HEK293 (cell line): ENCODE results near the gene PIGR.

Source experiments
- ZBTB7A ChIP-seq: fragments of 450-650 bp; formaldehyde crosslinking; IDR thresholded peaks from 2 replicates; pipeline ENCODE4 v1.5.1; 2016; ENCODE audit warnings: low read depth, missing biosample characterization, missing genetic modification characterization
- ZNF513 ChIP-seq: fragments of 450-650 bp; IDR thresholded peaks from 2 replicates; pipeline ENCODE4 v1.5.1; 2018; ENCODE audit warnings: missing biosample characterization, missing genetic modification characterization
- ZNF660 ChIP-seq: fragments of 450-650 bp; IDR thresholded peaks from 2 replicates; pipeline ENCODE4 v1.5.1; 2018; ENCODE audit warnings: missing biosample characterization, mild to moderate bottlenecking, missing genetic modification characterization
- TF ChIP-seq, protein P1 (sequence below): fragments of 450-650 bp; formaldehyde crosslinking; IDR thresholded peaks from 2 replicates; pipeline ENCODE4 v1.5.1; 2016; ENCODE audit warnings: missing biosample characterization, missing genetic modification characterization

- TF ChIP-seq, protein P1, sequence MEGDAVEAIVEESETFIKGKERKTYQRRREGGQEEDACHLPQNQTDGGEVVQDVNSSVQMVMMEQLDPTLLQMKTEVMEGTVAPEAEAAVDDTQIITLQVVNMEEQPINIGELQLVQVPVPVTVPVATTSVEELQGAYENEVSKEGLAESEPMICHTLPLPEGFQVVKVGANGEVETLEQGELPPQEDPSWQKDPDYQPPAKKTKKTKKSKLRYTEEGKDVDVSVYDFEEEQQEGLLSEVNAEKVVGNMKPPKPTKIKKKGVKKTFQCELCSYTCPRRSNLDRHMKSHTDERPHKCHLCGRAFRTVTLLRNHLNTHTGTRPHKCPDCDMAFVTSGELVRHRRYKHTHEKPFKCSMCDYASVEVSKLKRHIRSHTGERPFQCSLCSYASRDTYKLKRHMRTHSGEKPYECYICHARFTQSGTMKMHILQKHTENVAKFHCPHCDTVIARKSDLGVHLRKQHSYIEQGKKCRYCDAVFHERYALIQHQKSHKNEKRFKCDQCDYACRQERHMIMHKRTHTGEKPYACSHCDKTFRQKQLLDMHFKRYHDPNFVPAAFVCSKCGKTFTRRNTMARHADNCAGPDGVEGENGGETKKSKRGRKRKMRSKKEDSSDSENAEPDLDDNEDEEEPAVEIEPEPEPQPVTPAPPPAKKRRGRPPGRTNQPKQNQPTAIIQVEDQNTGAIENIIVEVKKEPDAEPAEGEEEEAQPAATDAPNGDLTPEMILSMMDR (tag by site-specific recombination) = no peak
- TF ChIP-seq ZBTB7A (tag by site-specific recombination) (no peak), ZNF513 (tag by site-specific recombination) (no peak), ZNF660 (tag by site-specific recombination) (no peak)
Measured at GRCh38 chr1:206931709-206932108, 14.6 kb downstream of the PIGR start.
